Mesodermal cell (in vitro differentiated cells): ENCODE measurements around the gene CADM1.

ENCODE experiments used
- H3K27ac ChIP-seq: 2 replicates; pipeline ENCODE4 v1.7.0; 2013; ENCODE audit warnings: mild to moderate bottlenecking, low read depth, low read length, moderate library complexity; ENCODE audit not compliant: severe bottlenecking
- H3K36me3 ChIP-seq: 2 replicates; pipeline ENCODE4 v1.7.1; 2013; ENCODE audit warnings: mild to moderate bottlenecking, low read length, moderate library complexity; ENCODE audit not compliant: control insufficient read depth, insufficient read depth
- H3K4me1 ChIP-seq: one replicate; pipeline ENCODE4 v1.7.1; 2013; ENCODE audit warnings: mild to moderate bottlenecking, low read length; ENCODE audit not compliant: insufficient read depth, control insufficient read depth, poor library complexity, severe bottlenecking
- H3K4me3 ChIP-seq: 2 replicates; pipeline ENCODE4 v1.7.0; 2013; ENCODE audit warnings: low read length, control low read depth, mild to moderate bottlenecking; ENCODE audit not compliant: insufficient read depth, poor library complexity, severe bottlenecking; ENCODE audit errors: extremely low read depth
- H3K9me3 ChIP-seq: 2 replicates; pipeline ENCODE4 v1.7.1; 2013; ENCODE audit warnings: mild to moderate bottlenecking, low read length, moderate library complexity; ENCODE audit not compliant: control insufficient read depth
- WGBS, 2 experiments: methylation state at CpG; one replicate each; pipeline ENCODE4 v1.1.5; 2013; ENCODE audit warnings: missing lambda C conversion rate in 2 of 2; ENCODE audit not compliant: insufficient coverage in 2 of 2; 5-methylcytosine and 5-hydroxymethylcytosine counted together

CADM1 gene

DNA sequence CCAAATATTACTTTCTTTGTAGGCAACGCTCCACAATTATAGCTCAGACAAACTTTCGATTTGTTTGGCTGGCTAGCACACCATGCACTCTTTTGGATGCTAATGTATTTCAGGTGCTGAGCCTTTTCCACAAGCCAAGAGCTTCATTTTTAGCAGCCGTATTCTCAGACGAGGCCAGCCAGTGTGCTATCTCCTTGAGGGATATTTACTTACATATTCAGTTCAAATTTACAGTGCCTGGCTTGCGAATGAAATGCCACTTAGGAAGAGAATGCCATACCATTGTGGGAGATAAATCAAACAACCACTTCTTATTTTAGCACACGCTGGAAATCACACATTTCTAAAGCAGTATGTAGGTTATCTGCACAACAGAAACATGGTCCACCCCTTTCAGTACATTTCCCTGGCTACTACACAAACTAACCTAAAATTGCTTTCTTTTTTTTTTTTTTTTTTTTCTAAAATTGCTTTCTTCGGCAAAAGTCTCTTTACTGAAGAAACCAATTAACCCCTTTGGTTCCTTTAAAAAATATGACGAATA, 236.9 kb downstream of the CADM1 start:
- Histone ChIP-seq H3K4me1 (no peaks in the 10 kb centered on the region), H3K27ac (no peak overlapping the region)
- 86 to 87% methylated on average over 4 of the region's 8 CpGs for WGBS, 2 experiments

DNA sequence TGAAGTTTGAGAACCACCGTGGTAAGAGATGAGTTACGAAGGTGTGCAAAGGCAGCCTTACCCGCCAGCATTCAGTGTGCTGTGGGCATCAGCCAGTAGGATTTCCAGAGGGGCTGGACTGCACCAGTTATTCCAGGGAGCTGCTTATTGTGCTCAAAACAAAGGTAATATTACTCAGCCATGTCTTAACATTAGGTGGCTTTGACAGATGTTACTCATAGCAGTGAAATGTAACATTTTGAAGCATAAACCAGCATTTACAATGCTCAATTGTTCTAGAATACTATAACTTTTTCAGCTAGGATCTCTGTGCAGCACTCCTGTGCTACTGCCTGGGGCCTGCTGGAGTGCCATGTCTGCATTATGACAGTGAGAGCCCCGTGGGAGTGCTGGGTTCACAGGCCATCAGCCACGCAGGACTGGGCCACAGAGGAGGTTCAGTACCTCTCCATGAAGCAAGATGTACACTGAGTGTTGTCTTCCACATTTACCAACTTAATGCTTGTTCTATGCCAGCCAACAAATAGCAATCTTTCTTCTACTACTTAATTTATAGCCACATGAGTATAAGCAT, 238.1 kb downstream of the CADM1 start:
- no peak overlapping the region for H3K27ac ChIP-seq
- H3K4me1 ChIP-seq = no peaks in the 10 kb centered on the region
- H3K9me3 ChIP-seq = no peaks in the 10 kb centered on the region
- WGBS, 2 experiments = 70 to 86% methylated on average over 2 to 5 of the region's 5 CpGs
- H3K4me3 ChIP-seq = no peak overlapping the region
- H3K36me3 ChIP-seq = no peaks in the 10 kb centered on the region

More for the DNA sequence above, 236.9 kb downstream of the CADM1 start:
- H3K4me3 ChIP-seq = no peak overlapping the region
- no peaks in the 10 kb centered on the region for H3K36me3 ChIP-seq
- no peaks in the 10 kb centered on the region for H3K9me3 ChIP-seq

DNA sequence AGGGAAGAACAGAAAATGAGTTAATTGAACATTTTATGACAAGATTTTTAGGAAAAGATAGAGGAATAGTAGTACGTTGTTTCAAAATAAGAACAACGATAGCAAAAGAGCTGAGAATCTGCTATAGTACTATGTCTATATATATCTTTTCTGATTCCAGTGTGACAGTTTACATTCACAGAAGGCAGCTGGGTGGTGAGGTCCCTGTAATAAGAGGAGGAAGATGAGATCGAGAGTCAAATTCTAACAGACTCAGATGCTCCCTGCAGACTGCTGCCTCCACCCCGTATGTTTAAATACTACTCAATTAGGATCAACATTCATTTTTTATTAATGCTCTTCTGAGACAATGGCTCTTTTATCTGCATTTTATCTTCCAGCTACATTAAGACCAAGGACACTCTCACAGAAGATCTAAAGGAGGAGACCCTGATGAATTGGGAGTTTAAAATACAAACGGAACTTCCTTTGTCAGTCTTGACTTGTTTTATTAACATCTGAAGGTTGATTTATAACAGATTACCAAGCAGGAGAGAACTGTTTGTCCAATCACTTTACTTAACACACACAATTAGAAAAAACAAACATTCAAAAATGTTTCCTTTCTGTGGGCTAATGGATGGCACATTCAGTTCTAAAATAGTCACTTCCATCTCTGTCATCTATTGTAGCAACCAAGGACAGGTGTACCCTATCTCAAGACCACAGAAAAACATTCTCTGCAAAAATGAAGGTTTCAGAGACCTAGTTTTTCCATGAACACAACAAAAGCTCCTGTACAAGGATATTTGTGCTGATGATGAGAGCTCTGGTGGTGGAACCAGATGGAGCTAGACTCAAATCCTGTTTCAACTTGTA, 240.2 kb downstream of the CADM1 start:
- no peak overlapping the region for H3K27ac ChIP-seq
- no peaks in the 10 kb centered on the region for H3K4me1 ChIP-seq
- WGBS, 2 experiments = 90% methylated on average over 2 of the region's 5 CpGs; no CpG with 5 or more reads in 1 of the 2 experiments
- H3K4me3 ChIP-seq = no peak overlapping the region
- H3K36me3 ChIP-seq = no peaks in the 10 kb centered on the region
- H3K9me3 ChIP-seq = no peaks in the 10 kb centered on the region

DNA sequence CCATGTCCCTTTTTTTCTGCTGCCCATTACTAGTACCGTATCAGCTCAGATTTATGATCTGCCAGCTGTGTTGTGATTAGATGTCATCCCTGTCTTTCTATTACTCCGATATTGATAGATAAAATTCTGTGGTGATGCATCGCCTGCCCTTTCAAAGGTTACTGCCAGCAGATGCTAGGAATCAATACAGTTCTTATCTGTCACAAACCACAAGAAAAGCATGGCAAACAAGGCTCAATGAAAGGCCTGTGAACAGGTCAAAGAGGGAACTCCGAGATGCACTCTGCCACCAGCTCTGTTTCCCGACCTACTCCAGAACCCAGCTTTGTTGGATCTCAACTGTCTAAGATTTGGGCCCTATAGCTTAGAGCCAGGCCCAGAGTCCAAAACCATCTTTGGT, 246.0 kb downstream of the CADM1 start:
- no peaks in the 10 kb centered on the region for H3K9me3 ChIP-seq

DNA sequence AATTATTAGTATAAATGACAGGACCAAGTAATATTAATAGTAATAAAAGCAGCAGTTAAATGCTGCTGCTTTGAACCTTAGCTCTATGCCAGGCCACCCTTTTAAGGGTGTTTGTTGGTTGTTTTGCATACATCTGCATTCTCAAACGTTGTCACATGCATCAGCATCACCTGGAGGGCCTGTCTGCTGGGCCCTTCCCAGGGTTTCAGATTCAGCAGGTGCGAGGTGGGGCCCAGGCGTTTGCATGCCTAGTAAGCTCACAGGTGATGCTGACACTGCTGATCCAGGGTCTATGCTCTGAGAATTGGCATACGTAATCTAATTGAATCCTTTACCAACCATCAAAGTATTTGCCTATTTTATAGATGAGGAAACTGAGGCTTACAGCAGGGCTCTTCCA, 246.5 kb downstream of the CADM1 start:
- 46 to 70% methylated on average over 2 to 4 of the region's 4 CpGs for WGBS, 2 experiments
- no peaks in the 10 kb centered on the region for H3K9me3 ChIP-seq

More for the DNA sequence above, 246.0 kb downstream of the CADM1 start:
- WGBS, 2 experiments = 66 to 97% methylated on average over 3 to 4 of the region's 5 CpGs
- Histone ChIP-seq H3K4me3 (no peak overlapping the region), H3K4me1 (peaks cover 6% of the 10 kb centered on the region), H3K27ac (no peak overlapping the region), H3K36me3 (no peaks in the 10 kb centered on the region)

DNA sequence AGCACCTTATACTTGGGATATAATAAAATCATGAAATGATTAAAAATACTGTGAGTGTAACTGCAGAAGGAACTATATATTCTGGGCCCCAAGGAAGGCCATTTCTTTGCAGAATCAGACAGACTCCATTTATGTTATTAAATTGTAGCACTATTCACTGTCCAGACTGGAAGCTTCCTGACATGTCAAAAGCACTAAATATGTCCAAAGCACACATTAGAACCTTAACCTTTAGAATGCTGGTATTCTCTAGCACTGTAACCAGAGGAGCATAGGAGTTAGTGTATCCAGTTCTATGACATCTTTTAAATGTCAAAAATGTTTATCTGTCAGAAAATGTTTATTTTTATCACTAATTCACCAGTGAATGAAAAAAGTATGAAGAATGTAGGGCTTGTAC, 246.9 kb downstream of the CADM1 start:
- Histone ChIP-seq H3K4me1 (peaks cover 6% of the 10 kb centered on the region), H3K9me3 (no peaks in the 10 kb centered on the region), H3K4me3 (no peak overlapping the region), H3K27ac (no peak overlapping the region), H3K36me3 (no peaks in the 10 kb centered on the region)

More for the DNA sequence above, 246.5 kb downstream of the CADM1 start:
- H3K4me1 ChIP-seq = peaks cover 6% of the 10 kb centered on the region
- no peak overlapping the region for H3K4me3 ChIP-seq
- no peaks in the 10 kb centered on the region for H3K36me3 ChIP-seq
- H3K27ac ChIP-seq = no peak overlapping the region

DNA sequence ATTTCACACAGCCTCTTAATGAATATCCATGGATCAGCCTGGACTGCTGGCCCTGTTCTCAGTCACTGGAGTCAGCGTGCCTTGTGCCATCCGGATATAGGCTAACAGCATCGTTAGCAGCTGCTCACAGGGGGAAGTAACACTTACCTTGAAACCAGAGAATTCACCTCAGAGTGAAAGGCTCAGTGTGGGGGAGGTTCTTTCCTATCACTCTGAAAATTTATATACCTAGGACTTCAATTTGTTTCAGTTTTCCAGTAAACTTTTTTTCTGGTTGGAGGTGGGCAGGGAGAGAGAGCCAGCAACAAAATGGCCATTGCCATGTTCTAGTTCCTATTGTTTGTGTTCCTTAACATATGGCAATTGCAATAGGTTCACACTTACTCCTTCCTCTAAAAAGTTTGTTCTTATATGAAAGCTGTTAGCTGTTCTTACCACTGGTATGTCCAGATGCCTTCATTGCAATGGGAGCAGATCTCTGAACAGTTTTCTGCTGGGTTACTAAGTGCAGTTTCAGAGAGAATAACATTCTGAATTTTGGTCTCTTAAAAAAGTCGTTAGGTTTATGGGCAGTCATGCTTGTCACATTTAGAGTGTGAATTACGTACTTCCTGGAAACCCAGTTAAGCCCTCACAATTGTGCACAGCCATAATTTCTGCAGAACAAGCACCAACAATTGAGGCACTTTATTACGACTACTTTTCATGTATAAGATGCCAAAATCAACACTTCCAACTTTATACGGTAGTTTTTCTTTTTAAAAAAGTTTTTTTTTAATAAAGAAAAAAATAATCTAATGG, 247.6 kb downstream of the CADM1 start:
- Histone ChIP-seq H3K36me3 (no peaks in the 10 kb centered on the region), H3K4me1 (peaks cover 6% of the 10 kb centered on the region), H3K9me3 (no peaks in the 10 kb centered on the region), H3K4me3 (no peak overlapping the region), H3K27ac (peak overlapping the region; percentile 13)
- 49 to 92% methylated on average over 2 to 4 of the region's 7 CpGs for WGBS, 2 experiments

DNA sequence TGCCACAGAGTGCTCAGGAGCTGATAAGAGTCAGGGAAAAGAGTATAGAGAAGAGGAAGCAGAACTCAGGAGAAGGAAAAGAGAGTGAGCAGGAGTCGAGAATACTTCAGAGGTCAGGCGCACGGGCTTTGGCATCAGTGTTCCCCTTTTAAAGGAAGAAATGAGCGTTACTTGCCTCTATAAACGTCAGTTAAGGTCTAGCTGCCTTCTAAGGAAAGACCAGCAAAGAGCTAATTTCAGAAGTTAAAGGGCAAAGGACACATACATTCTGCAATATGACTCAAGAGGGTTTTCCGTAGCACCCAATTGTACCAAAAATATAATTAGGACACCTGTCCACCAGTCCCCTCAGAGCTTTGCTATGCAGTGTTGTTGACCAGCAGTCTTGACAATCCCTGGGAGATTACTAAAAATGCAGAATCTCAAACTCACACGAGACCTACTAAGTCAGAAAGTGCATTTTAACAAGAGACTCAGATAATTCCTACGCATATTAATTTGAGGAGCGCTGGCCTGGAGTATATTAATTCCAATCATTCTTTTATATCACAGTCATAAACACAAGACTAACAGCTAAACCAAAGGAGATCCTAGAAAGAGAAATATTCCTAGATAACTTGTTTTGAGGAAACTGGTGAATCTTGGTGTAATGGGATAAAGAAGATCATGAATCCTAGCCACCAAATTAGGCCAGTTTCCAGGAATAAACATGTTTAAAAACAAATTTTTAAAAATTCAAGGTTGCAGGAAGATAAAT, 249.0 kb downstream of the CADM1 start:
- H3K9me3 ChIP-seq = no peaks in the 10 kb centered on the region
- peaks cover 6% of the 10 kb centered on the region for H3K4me1 ChIP-seq
- WGBS, 2 experiments = 89 to 93% methylated on average over 6 of the region's 9 CpGs
- H3K36me3 ChIP-seq = no peaks in the 10 kb centered on the region
- H3K4me3 ChIP-seq = no peak overlapping the region
- H3K27ac ChIP-seq = no peak overlapping the region

DNA sequence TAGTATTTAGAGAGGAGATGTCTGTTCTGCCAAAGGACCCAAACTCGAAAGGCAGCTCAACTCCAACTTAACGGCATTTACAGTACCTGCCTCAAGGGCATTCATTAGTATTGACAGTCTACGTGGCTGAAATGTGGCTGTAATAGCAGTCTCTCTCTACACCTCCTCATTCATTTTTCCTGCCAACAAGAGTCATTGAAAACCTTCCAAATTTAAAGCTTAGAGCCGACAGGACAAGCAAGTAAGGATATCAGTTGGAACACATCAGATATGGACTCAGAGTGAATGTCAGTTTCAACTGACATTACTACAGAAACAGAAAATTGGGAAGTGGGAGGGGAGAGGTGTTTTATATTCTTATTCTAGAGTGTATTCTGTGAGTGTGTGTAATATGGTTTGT, 253.1 kb downstream of the CADM1 start:
- 88% methylated on average over 3 of the region's 4 CpGs; no CpG with 5 or more reads in 1 of the 2 experiments for WGBS, 2 experiments
- H3K4me1 ChIP-seq = no peaks in the 10 kb centered on the region
- H3K27ac ChIP-seq = no peak overlapping the region
- no peak overlapping the region for H3K4me3 ChIP-seq
- H3K9me3 ChIP-seq = no peaks in the 10 kb centered on the region
- H3K36me3 ChIP-seq = no peaks in the 10 kb centered on the region

DNA sequence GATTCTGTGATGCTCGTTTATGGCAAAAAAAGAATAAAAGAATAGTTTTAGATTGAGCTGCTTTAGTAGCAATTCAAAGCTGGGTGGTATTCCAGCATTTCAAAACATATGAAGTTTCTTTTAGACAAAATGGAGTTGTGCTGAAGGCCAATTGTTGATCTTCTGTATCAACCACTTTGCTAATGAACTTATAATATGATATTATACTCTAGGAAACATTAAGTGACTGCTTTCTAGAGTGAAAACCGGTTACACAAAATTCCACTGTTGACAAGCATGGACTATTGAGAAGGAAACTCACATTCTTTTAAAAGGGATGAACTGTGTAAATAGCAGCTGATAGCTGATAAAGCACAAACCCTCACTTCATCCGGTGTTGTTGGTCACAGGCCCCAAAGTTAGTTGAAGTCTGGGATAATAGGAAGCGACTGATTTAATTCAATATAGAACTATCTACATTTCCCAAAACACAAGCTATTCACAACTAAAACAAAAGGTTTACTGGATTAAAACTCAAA, 255.1 kb downstream of the CADM1 start:
- Histone ChIP-seq H3K4me3 (no peak overlapping the region), H3K4me1 (no peaks in the 10 kb centered on the region), H3K9me3 (no peaks in the 10 kb centered on the region), H3K36me3 (no peaks in the 10 kb centered on the region), H3K27ac (no peak overlapping the region)
- 100% methylated on average over 1 of the region's 4 CpGs for WGBS, 2 experiments
